Stimulated activated CD8-positive, alpha-beta memory T cell treated with anti-CD3 and anti-CD28 coated beads, Interleukin-4, amount 100 ng/mL, for 4 hours (primary cell): ENCODE data around the gene SNAPC2.

Source experiments
- DNase-seq, 2 donors: peaks; one replicate each; pipeline ENCODE4 v3.0.0-alpha.2; 2020; ENCODE audit warnings: low read depth in 2 of 2, low spot score in 1 of 2

The SNAPC2 gene

DNA sequence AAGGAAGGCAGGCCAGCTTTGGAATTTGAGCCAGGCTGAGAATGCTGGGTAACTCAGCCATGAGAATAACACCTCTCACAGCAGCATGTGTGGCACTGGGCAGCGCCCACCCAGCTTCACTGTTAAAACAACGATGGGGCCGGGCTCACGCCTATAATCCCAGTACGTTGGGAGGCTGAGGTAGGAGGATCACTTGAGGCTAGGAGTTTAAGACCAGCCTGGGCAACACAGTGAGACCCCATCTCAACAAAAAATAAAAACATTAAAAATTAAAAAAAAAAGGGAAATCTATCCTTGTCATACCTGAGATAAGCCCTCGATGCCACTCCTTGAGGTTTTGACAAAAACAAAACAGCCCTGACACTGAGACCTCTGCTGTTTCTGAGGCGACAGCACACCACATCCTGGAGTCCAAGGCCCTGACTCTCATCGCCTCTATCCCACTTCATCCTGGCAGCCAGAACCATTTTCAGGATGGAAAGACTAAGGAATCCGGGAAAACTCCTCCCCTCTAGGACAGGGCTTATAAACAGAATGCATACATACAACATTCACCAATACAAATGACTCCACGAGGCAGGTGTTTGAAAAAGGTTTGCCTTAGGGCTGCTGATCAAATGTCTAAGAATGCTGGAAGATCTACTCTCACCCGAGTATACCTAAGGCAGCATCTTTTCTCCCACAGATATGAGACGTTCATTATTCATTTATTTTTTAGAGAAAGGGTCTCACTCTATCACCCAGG is 46.0 kb downstream of the SNAPC2 start:
- DNase-seq: no peak

DNA sequence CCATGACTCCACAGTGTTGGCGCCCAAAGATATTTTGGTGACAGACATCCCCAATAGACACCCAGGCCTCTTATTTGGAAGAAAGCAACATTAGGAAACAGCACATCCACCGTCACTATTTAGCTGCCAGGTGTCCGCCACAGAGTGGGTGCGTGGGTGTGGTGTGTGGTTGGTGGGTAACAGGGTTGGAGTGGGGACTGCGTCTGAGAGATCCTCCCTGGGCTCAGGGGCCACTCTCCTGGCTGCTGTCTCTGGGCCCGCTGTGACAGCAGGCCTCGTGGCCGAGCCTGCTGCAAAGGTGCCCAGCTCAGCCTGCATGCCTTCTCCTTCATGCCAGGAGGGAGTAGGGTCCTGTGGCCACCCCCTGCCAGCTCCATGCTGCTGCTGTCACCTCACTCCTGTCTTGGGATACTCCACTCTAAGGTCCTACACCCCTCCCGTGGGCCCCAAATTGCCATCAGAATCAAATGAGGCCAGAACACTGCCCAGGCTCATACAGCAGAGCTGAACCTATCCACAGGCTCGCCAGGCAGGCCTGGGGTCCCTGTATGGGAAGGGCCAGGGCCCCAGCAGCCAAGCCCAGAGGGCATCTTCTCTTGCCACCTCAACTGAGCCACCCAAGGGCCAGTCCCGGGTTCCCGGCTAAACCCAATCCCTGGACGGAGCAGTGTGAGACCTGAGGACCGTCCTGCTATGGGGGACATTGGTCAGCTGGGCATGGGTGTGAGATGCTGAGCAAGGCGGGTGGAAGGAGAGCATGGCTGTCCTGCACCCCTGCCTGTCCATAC is 48.1 kb downstream of the SNAPC2 start:
- DNase-seq: no peak

DNA sequence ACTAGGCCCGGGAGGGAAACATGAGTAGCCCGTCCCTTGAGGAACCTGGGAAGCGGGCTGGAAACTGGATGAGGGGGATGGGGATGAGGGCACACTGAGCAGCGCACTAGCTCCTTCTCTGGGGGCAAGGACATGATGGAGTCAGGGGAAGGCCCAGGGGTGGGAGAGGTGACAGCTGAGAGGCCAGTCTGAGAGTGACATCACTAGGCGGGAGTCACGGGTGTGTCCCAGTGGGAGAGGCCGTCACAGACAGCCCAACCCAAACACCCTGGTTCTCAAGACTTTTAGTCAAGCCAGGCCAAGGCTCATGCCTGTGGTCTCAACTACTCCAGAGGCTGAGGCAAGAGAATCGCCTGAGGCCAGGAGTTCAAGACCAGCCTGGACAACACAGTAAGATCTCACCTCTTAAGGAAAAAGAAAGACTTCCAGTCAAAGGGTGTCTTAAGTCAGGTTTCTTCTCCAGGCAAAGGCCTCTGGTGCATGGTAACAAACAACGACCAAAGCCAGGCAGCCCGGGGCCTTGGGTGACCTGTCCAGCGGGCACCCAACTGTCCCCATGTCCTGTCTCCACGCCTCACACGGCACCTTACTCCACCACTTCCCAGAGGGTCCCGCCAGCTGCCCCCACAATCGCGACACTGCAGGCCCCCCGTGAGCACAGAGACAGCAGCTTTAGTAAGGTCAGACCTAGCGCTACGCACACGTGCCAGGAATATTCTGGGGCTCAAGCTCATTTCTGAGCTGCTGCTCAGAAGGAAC is 48.8 kb downstream of the SNAPC2 start:
- no peak for DNase-seq

DNA sequence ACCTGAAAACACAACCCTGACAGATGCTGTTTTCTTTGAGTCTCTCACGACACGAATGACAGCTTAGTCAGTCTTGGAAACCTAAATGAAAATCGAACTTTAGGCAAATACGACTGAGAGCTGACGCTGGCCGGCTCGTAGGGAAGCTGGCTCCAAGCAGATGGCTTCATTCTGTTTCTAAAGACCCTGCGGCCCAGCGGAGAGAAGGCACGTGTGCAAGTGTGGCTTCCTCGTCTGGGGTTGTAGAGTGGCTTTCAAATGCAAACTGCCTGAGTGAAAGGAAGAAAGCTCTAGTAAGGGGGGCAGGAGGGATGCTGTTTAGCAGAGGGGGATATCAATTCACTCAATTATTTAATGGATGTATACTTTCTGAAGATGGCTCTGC is 49.4 kb downstream of the SNAPC2 start:
- DNase-seq: no peak

DNA sequence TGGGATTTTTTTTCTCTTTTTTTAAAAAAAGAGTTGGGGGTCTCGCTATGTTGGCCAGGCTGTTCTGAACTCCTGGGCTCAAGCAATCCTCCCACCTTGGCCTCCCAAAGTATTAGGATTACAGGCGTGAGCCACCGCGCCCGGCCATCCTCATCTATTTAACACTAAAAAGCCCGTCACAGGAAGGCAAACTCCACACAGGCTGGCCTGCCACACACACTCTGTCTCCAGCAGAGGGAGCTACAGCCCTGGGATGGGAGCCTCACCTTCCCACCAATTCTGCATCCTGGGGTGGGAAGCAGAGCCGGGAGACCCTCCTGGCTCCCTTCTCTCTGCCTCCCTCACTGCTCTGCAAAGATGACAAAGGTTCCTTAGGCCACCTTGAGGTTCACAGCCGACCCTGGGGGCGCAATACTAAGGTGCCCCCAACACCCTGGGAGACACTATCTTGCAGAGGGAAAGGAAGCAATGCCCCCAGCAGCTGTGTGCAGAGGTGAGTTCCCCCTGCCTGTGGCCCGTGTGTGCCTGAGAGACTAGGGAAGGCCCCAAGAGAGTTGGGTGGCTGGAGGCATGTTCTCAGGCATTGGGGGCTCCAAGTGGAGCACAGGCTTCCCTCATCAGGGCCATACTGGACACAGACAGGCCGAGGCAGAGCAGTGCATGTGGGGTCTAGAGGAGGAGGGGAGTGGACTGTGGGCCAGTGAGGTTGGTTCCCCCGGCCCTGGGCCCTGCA is 50.7 kb downstream of the SNAPC2 start:
- no peak for DNase-seq

DNA sequence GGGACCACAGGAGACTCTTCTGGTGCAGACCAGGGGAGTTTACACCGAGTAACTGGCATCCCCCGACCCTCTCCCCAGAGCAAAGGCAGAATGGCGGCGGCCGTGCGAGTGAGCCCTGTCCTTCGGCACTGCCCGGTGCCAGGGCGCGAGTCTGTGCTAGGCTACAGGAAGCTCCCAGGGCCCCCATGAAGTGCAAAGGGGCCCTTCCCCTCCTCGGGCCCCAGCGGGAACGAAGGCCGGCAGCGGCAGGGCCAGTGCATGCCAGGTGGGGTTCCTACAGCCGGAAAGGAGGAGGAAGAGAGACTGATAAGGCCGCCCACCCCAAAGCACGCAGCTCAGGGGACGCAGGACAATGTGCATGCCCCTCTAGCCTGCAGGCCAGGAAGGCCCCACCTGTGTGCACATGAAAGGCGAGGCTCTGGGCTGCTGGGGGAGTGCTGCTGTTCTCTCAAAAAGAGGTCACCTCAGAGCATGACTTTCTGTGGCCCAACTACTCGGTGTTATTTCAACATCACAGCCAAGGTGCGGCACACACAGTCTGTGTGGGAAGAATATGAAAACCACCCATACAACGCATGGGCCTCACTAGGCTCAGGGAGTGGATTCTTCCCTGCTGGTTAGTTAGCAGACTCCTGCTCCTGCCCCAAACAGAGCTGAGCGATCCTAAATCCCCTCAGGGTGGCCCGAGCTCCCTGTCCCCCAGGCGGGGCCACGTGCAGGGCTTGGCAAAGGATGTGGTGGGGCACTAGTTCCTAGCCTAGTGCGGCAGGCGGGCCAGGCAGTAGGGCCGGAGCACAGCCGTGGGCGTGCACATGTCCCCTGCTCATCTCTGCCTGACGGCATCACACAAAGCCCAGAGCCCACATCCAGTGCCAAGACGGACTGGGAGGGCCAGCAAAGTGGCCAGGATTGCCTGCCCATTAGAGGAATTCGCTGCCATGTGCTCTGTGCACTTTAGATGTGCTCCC is 51.7 kb downstream of the SNAPC2 start:
- DNase-seq: no peak
